Activated CD4-positive, alpha-beta T cell treated with anti-CD3 and anti-CD28 coated beads for 36 hours (primary cell): ENCODE results near the gene ZNF763. TPM values are rescaled to one million over a fixed set of nuclear protein-coding genes. Genes with fewer than 3 reads are reported as not detected.
A peak's percentile ranks its signal among the peaks of the same experiment; 100 is the strongest.

Experiments used
- ATAC-seq: fragments of 200-7000 bp; cut with Tn5 transposase; one replicate; pipeline ENCODE4 v1.10.0; 2021; ENCODE audit warnings: mild to moderate bottlenecking, moderate library complexity
- CTCF ChIA-PET: fragments of 350-600 bp; sonication (Branson Sonifier 250); formaldehyde crosslinking; loops from one replicate; lab custom pipeline; 2021; ENCODE audit warnings: antibody characterized with exemption; lab: Charles Lee
- POLR2A ChIA-PET: fragments of 350-600 bp; sonication (Branson Sonifier 250); formaldehyde crosslinking; loops from one replicate; lab custom pipeline; 2021; ENCODE audit warnings: antibody characterized with exemption, inconsistent platforms; lab: Charles Lee
- DNase-seq: peaks from one replicate; pipeline ENCODE4 v3.0.0-alpha.2; 2020
- H3K27ac Mint-ChIP-seq: one replicate; pipeline ENCODE4 v1.8.0; 2021; ENCODE audit warnings: mixed read lengths
- H3K27me3 Mint-ChIP-seq: one replicate; pipeline ENCODE4 v1.8.0; 2021; ENCODE audit warnings: mixed read lengths
- H3K36me3 Mint-ChIP-seq: one replicate; pipeline ENCODE4 v1.8.0; 2021; ENCODE audit warnings: low read depth, mixed read lengths
- H3K4me1 Mint-ChIP-seq: one replicate; pipeline ENCODE4 v1.8.0; 2021; ENCODE audit warnings: mixed read lengths
- H3K4me3 Mint-ChIP-seq: one replicate; pipeline ENCODE4 v1.8.0; 2021; ENCODE audit warnings: mild to moderate bottlenecking, moderate library complexity, mixed read lengths
- H3K9me3 Mint-ChIP-seq: one replicate; pipeline ENCODE4 v1.8.0; 2021; ENCODE audit warnings: low read depth, mixed read lengths
- intact Hi-C, 2 experiments: fragments of 100-400 bp; cut with DNase I in 1 of 2; cut with micrococcal nuclease in 1 of 2; formaldehyde crosslinking; loops; one replicate each; pipeline versions ENCODE4 v1.14.2 to v1.15.1; 2022 to 2024; cut with DNase I, micrococcal nuclease
- total RNA-seq, 2 experiments: library from RNA; stranded (reverse); gene quantifications; one replicate each; pipeline ENCODE4 v1.2.3, GENCODE V29; 2021

The ZNF763 gene
- total RNA-seq, 2 experiments from 2014 or later = 1.1 to 1.2 TPM

DNA sequence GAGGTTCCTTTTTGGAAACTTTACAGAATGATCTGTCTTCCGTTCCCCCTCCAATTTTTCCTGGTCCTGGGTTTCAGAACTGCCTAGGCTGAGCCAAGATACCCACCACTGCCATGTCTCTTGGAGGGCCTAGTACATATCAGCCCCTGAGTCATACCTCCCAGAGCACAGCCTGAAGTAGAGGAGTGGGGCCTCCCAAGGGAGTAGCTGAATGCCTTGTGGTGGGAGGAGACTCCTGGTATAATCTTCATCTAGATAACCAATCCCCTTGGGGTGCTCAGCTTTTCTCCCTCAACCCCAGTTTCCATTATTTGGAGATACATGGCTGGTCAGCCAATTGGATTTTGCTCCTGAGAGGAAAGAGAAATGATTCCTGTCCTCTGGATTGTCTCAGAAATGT lies 30.3 kb downstream of the ZNF763 start:
- no peak overlapping the region for H3K4me3 Mint-ChIP-seq
- ChIA-PET CTCF (interaction anchor here (0.5 to 0.6 kb wide), 2 partner anchors 21 to 116 kb away, joined by 3 read pairs; no protein-coding TSS in a partner anchor), POLR2A (no interaction called here)
- H3K36me3 Mint-ChIP-seq = peaks cover 25% of the 10 kb centered on the region
- no peaks in the 10 kb centered on the region for H3K9me3 Mint-ChIP-seq
- H3K27me3 Mint-ChIP-seq = no peaks in the 10 kb centered on the region
- H3K4me1 Mint-ChIP-seq = peaks cover 40% of the 10 kb centered on the region
- intact Hi-C loops = no loop called here
- H3K27ac Mint-ChIP-seq = no peak overlapping the region
- ATAC-seq = no peak
- no peak for DNase-seq

- Mint-ChIP-seq H3K27ac (peak overlapping the region; percentile 81), H3K4me3 (no peak overlapping the region), H3K4me1 (peaks cover 23% of the 10 kb centered on the region), H3K27me3 (no peaks in the 10 kb centered on the region), H3K36me3 (peaks cover 42% of the 10 kb centered on the region), H3K9me3 (no peaks in the 10 kb centered on the region)
- DNase-seq = peak; percentile 57
- ChIA-PET POLR2A (no interaction called here), CTCF (interaction anchor here (1.5 to 1.6 kb wide), 3 partner anchors 11 to 202 kb away, joined by 4 to 11 read pairs (median 4); partner anchors contain the start of gene ZNF491)
- peak; percentile 96 for ATAC-seq
- intact Hi-C loops = loop anchor here (1.0 to 5.0 kb wide), 5 partner anchors 12 to 76 kb away; partner anchors contain the start of genes ZNF433 (in 2 of the 2) and ZNF878 (in 1 of the 2)
Observed at GRCh38 chr19:12000152-12000981, 35.5 kb downstream of the ZNF763 start.

DNA sequence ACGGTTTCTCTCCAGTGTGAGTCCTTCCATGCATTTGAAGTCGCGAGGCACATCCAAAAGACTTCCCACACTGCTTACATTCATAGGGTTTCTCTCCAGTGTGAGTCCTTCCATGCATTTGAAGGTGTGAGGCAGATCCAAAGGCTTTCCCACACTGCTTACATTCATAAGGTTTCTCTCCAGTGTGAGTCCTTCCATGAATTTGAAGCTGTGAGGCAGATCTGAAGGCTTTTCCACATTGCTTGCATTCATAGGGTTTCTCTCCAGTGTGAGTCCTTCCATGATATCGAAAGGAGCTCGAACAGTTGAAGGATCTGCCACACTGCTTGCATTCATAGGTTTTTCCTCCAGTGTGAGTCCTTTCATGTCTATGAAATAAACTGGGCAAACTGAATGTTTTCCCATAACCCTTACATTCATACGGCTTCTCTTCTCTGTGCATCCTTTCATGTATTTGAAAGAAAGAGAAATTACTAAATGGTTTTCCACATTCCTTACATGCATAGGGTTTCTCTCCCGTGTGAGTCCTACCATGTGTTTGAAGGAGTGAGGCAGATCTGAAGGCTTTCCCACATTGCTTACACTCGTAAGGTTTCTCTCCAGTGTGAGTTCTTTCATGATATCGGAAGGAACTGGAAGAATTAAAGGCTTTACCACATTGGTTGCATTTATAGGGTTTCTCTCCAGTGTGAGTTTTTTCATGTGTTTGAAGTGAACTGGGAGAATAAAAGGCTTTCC lies 50.3 kb downstream of the ZNF763 start:
- ATAC-seq (no peak), DNase-seq (no peak)
- no peak overlapping the region for H3K4me3 Mint-ChIP-seq
- no peak overlapping the region for H3K27ac Mint-ChIP-seq
- intact Hi-C loops = loop anchor here in 1 of 2 experiments (10.0 kb wide), 1 partner anchor 330 kb away; no protein-coding TSS in a partner anchor
- ChIA-PET CTCF (no interaction called here), POLR2A (no interaction called here)
- peaks cover 42% of the 10 kb centered on the region for H3K9me3 Mint-ChIP-seq
- H3K27me3 Mint-ChIP-seq = no peaks in the 10 kb centered on the region
- H3K4me1 Mint-ChIP-seq = no peaks in the 10 kb centered on the region
- H3K36me3 Mint-ChIP-seq = peaks cover 77% of the 10 kb centered on the region

DNA sequence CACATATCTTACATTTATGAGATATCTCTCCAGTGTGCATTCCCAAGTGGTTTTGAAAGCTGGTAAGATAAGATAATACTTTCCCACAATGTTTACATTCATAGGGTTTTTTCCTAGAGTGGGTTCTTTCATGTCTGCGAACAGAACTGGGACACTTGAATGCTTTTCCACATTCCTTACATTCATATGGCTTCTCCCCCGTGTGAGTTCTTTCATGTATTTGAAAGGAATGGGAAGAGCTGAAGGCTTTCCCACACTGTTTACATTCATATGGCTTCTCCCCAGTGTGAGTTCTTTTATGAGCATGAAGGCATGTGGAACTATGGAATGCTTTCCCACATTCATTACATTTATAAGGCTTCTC lies 50.9 kb downstream of the ZNF763 start:
- no peak for DNase-seq

More for the DNA sequence above, 50.9 kb downstream of the ZNF763 start:
- Mint-ChIP-seq H3K36me3 (peaks cover 75% of the 10 kb centered on the region), H3K27me3 (no peaks in the 10 kb centered on the region), H3K9me3 (peaks cover 42% of the 10 kb centered on the region), H3K4me1 (no peaks in the 10 kb centered on the region), H3K4me3 (no peak overlapping the region), H3K27ac (no peak overlapping the region)
- ATAC-seq = no peak
- ChIA-PET CTCF (no interaction called here), POLR2A (no interaction called here)
- intact Hi-C loops = loop anchor here in 1 of 2 experiments (10.0 kb wide), 1 partner anchor 331 kb away; no protein-coding TSS in a partner anchor

Other genes starting within 250 kb of the ZNF763 start
- 1 to 10 TPM; 2.9 to 3.0 TPM for gene ZNF823, start 226.1 kb upstream of the ZNF763 start, total RNA-seq
- gene ZNF441, start 198.0 kb upstream of the ZNF763 start, total RNA-seq = 1 to 10 TPM; 4.3 to 5.0 TPM
- gene ZNF491, start 166.5 kb upstream of the ZNF763 start, total RNA-seq = 1 to 10 TPM in 1 of 2 experiments, under 1 TPM in 1; 0.60 to 1.2 TPM
- gene ZNF440, start 150.8 kb upstream of the ZNF763 start, total RNA-seq = 1 to 10 TPM; 7.0 to 7.7 TPM
- gene ZNF439, start 116.3 kb upstream of the ZNF763 start, total RNA-seq = 10 to 100 TPM; 10.4 to 11.4 TPM
- gene ZNF69, start 77.3 kb upstream of the ZNF763 start, total RNA-seq = 1 to 10 TPM; 2.4 to 2.5 TPM
- 10 to 100 TPM; 13.3 to 14.5 TPM for gene ZNF700, start 39.9 kb upstream of the ZNF763 start, total RNA-seq
- 1 to 10 TPM; 1.2 to 1.5 TPM for gene ZNF433, start 70.6 kb downstream of the ZNF763 start, total RNA-seq
- 1 to 10 TPM; 1.1 TPM for gene ZNF878, start 87.9 kb downstream of the ZNF763 start, total RNA-seq
- 1 to 10 TPM; 4.4 to 5.5 TPM for gene ZNF844, start 99.7 kb downstream of the ZNF763 start, total RNA-seq
- 1 to 10 TPM; 3.2 to 3.3 TPM for gene ZNF20, start 175.3 kb downstream of the ZNF763 start, total RNA-seq
- 1 to 10 TPM; 3.8 to 5.5 TPM for gene ZNF625, start 191.7 kb downstream of the ZNF763 start, total RNA-seq
- gene ZNF136, start 198.1 kb downstream of the ZNF763 start, total RNA-seq = 10 to 100 TPM; 11.7 to 12.9 TPM